Measurements from ENCODE around the gene UBXN7. TPM values are rescaled to one million over a fixed set of nuclear protein-coding genes. Genes with fewer than 3 reads are reported as not detected.
A peak's percentile ranks its signal among the peaks of the same experiment; 100 is the strongest.

Gene UBXN7
- total and polyA plus RNA-seq, 9 of the 15 experiments (the other 6 are each of a cell fraction or from before 2014, with no cell fraction given), result 3.5 to 44.6 (median 13.4) TPM

DNA sequence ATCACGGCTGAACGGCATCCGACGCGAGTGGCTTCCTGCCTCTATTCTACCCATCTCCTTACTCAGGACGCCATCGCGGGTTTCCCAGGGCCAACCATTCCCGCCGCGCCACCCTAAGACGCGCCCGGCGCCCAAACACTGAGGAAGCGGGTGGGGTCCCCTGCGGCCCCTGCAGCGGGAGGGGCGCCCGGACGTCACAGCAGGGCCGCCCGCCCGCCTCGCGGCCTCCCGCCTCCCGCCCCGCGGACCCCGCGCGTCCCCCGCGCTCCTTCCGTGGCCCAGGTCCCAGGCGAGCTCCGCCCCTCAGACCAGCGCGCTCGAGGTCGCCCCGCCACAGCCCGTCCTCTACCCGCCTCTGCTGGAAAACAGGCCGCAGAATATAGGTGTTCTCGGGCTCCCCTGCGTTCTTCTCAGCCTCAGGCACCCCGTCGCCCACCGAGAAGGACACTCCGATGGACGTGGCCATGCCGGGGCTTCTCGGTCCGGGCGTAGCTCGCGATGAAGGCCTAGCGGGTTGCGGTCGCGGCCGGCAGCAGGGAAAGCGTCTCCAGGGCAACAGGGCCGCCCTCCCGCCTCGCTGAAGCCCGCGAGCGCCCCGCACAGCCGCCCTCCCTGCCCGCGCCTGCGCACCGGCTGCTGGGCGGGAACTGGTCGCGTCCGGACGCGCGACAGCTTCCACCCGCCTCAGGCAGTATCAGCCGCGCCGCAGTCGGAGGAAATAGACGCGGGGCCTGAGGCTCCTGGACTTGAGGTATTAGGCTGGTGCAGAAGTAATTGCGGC is 114.3 kb downstream of the UBXN7 start, which contains the start of gene DYNLT2B (continued):
- no peak for TF ChIP-seq ZNF133 (CRISPR knock-in tag; IDR thresholded peaks at IDR 0.05)
- peak in 2 of 3 experiments; percentile 64 to 77 for TF ChIP-seq YY1 (IDR thresholded peaks at IDR 0.05; ENCODE audit: borderline replicate concordance in 1 of 3, control insufficient read depth in 1 of 3, extremely low read depth in 1 of 3, insufficient read depth in 3 of 3, insufficient read length in 1 of 3, insufficient replicate concordance in 2 of 3, low read depth in 1 of 3, low read length in 2 of 3)
- TF ChIP-seq FIP1L1 (IDR thresholded peaks at IDR 0.05; ENCODE audit: low read depth, low read length, poor library complexity, severe bottlenecking), result peak; percentile 66
- TF ChIP-seq, protein P1, sequence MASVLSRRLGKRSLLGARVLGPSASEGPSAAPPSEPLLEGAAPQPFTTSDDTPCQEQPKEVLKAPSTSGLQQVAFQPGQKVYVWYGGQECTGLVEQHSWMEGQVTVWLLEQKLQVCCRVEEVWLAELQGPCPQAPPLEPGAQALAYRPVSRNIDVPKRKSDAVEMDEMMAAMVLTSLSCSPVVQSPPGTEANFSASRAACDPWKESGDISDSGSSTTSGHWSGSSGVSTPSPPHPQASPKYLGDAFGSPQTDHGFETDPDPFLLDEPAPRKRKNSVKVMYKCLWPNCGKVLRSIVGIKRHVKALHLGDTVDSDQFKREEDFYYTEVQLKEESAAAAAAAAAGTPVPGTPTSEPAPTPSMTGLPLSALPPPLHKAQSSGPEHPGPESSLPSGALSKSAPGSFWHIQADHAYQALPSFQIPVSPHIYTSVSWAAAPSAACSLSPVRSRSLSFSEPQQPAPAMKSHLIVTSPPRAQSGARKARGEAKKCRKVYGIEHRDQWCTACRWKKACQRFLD (CRISPR knock-in tag; IDR thresholded peaks at IDR 0.05), result no peak
- peak; percentile 83 for TF ChIP-seq SAP30 (IDR thresholded peaks at IDR 0.05; ENCODE audit: borderline replicate concordance, insufficient read depth, low read depth, low read length, poor library complexity, severe bottlenecking)
- peak; percentile 48 for TF ChIP-seq TCF3 (CRISPR knock-in tag; IDR thresholded peaks at IDR 0.05)
- peak; percentile 58 for TF ChIP-seq C11orf30 (IDR thresholded peaks at IDR 0.05; ENCODE audit: low read depth)
- TF ChIP-seq RAD21 (CRISPR knock-in tag; conservative IDR thresholded peaks at IDR 0.05 in 1 of 2, IDR thresholded peaks at IDR 0.05 in 1 of 2), result peak in 1 of 2 experiments; percentile 35; a peak in 3 of 4 replicates
- TF ChIP-seq OTX1 (CRISPR knock-in tag; IDR thresholded peaks at IDR 0.05), result no peak
- 0 out of 2 replicates have a peak, but pooled peaks have one; percentile 22 for TF ChIP-seq GTF2F1 (IDR thresholded peaks at IDR 0.05; ENCODE audit: low read depth, low read length)
- TF ChIP-seq FOXK1 (CRISPR knock-in tag; IDR thresholded peaks at IDR 0.05; ENCODE audit: borderline replicate concordance), result peak; percentile 78; the same call in 1 of the 2 replicates
- TF ChIP-seq NBN (IDR thresholded peaks at IDR 0.05; ENCODE audit: low read depth), result 0 out of 2 replicates have a peak, but pooled peaks have one; percentile 23
- TF ChIP-seq RBM39 (optimal IDR thresholded peaks at IDR 0.05; ENCODE audit: low read depth, low read length), result no peak
- no peak for TF ChIP-seq FOXM1 (IDR thresholded peaks at IDR 0.05; ENCODE audit: low read depth)
- TF ChIP-seq FOXM1 (CRISPR knock-in tag; IDR thresholded peaks at IDR 0.05; ENCODE audit: low read depth), result 0 out of 2 replicates have a peak, but pooled peaks have one; percentile 82
- TF ChIP-seq POLR2AphosphoS5 (IDR thresholded peaks at IDR 0.05; ENCODE audit: control insufficient read depth, insufficient read depth, low read depth, low read length), result peak; percentile 86
- TF ChIP-seq SIN3A (IDR thresholded peaks at IDR 0.05; ENCODE audit: borderline replicate concordance in 2 of 2, control insufficient read depth in 1 of 2, low read depth in 2 of 2, low read length in 2 of 2), result peak; percentile 73 to 80; a peak in 3 of 4 replicates
- TF ChIP-seq, protein P2, sequence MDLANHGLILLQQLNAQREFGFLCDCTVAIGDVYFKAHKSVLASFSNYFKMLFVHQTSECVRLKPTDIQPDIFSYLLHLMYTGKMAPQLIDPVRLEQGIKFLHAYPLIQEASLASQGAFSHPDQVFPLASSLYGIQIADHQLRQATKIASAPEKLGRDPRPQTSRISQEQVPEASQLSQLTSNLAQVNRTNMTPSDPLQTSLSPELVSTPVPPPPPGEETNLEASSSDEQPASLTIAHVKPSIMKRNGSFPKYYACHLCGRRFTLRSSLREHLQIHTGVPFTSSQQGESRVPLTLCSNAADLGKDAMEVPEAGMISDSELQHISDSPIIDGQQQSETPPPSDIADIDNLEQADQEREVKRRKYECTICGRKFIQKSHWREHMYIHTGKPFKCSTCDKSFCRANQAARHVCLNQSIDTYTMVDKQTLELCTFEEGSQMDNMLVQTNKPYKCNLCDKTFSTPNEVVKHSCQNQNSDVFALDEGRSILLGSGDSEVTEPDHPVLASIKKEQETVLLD (IDR thresholded peaks at IDR 0.05), result peak; percentile 80; the same call in 1 of the 2 replicates
- TF ChIP-seq, protein P3, sequence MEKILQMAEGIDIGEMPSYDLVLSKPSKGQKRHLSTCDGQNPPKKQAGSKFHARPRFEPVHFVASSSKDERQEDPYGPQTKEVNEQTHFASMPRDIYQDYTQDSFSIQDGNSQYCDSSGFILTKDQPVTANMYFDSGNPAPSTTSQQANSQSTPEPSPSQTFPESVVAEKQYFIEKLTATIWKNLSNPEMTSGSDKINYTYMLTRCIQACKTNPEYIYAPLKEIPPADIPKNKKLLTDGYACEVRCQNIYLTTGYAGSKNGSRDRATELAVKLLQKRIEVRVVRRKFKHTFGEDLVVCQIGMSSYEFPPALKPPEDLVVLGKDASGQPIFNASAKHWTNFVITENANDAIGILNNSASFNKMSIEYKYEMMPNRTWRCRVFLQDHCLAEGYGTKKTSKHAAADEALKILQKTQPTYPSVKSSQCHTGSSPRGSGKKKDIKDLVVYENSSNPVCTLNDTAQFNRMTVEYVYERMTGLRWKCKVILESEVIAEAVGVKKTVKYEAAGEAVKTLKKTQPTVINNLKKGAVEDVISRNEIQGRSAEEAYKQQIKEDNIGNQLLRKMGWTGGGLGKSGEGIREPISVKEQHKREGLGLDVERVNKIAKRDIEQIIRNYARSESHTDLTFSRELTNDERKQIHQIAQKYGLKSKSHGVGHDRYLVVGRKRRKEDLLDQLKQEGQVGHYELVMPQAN (IDR thresholded peaks at IDR 0.05; ENCODE audit: borderline replicate concordance), result peak; percentile 94

All from K562 (cell line).